NCI-H345 treated with DMSO at 0.1 percent for 48 hours (cell line): ENCODE measurements around the gene WASF2.
"Not testable (repeated sequence)": the region's sequence is repeated elsewhere in the genome, so short reads cannot be mapped to it uniquely, and the experiment has no call there.

Experiments
- DNase-seq: peaks from one replicate; lab custom pipeline; 2025; ENCODE audit not compliant: unreplicated experiment; lab: John Stamatoyannopoulos, UW

WASF2 gene

GRCh38 chr1:27400082-27400962 lies 89.6 kb downstream of the WASF2 start:
- DNase-seq = no peak

GRCh38 chr1:27399251-27400025 lies 90.5 kb downstream of the WASF2 start:
- no peak for DNase-seq

DNA sequence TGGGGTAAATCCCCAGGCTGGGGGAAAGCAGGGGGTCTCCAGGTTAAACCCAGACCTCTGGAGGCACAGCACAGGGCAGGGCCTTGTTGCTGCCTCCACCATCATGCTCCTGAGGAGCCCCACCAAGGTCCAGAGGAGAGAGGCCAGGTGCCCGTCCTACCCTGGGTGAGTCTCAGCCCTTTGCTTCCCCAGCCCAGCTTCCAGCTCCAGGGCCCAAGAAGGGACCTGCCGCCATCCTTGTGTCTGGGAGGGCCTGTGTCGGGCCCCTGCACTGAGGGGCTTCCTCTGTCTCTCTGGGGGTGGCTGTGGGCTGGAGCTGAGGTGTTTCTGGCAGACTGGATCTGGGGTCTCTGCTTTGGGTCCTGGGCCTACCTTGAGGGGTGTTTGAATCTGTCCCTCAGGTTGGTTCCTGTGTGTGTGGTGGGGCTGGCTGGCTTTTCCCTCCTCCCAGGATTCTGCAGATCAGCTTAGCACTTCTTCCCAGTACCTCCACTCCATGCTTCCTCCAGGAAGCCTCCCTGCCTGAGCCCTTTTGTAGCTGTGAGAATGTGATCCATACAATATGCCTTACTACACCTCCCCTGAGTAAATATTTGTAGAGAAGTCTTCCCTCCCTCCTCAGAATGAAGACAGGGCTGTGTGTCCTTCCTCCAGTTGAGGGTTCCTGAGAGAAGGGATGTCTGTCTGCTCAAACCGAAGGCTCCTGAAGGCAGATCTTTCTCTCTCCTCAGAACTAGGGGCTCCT lies 91.4 kb downstream of the WASF2 start:
- DNase-seq = no peak

GRCh38 chr1:27397749-27398148 lies 92.2 kb downstream of the WASF2 start:
- no peak for DNase-seq

DNA sequence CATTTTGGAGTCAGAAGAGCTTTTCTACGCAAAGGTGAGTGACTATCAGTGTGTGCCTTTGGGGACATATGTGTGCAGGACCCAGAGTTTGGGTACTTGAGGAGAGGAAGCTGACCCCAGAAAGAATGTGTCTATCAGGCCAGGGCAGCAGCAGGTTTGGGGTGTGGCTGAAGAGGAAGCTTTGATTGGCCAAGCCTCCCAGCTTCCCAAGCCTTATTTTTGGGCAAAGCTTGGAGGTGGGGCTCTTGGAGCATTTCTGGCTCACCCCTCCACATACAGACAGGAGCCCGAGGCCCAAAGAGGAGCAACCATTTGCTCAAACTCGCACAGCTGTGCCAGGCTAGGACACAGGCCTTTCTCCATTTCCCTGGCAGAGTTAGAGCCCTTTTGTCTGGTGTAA lies 92.9 kb downstream of the WASF2 start:
- no peak for DNase-seq

DNA sequence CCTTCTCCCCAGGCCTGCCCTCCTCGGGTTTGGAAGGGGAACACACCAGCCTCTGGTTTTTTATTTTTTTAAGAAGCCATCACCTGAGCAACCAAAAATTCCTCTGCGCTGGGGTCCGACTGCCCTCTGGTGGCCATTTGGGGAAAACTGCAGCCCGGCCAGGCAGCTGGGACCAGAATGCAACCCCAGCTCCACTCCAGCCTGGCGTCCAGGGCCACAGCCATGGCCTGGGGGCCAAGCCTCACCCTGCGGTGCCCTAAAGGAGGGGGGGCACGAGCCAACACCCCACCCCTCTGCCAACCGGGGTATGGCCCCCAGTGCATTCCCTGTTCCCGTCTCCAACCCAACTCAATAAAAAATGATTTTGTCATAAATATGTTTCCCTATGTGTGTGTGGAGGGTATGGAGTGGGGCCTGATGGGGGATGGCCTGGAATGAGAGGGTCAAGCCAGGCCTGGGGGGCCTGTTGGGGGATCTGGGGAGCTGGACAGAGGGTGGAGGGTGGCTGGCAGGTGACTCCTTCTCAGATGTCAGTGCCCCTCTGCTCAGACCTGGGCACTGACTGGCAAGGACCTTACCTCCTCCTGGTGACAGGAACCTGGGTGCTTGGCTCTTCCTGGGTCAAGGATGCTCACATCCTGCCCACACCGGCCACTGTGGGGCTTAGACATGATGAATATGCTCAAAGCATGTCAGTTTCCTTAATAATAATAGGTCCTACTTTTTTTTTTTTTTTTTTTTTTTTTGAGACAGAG lies 94.3 kb downstream of the WASF2 start:
- DNase-seq = peak; percentile 33

DNA sequence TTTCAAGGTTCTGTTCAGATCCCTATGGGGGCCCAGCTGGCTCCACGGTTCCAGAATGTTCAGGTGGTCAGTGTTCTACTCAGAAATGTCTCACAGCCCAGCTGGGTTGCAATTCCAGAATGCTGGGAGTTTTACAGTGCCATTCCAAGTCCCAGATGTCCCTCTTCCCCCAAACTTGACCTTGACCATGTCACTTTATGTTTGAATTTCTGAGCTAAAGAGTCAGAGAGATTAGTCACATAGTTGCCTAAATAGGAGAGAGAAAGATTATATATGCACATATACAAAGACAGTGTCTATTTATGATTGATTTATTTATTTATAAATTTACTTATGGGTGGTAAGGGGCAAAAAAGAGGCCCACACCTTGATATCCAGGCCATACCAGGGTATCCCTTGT lies 95.0 kb downstream of the WASF2 start:
- DNase-seq = no peak

DNA sequence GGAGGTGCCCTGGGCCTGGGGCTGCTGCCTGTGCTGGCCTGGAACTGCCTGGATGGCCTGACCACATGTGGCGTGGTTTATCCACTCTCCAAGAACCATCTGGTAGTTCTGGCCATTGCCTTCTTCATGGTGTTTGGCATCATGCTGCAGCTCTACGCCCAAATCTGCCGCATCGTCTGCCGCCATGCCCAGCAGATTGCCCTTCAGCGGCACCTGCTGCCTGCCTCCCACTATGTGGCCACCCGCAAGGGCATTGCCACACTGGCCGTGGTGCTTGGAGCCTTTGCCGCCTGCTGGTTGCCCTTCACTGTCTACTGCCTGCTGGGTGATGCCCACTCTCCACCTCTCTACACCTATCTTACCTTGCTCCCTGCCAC lies 95.7 kb downstream of the WASF2 start:
- no peak for DNase-seq

GRCh38 chr1:27393641-27394281 lies 96.2 kb downstream of the WASF2 start:
- DNase-seq = no peak

- no peak for DNase-seq
Observed at GRCh38 chr1:27392778-27393635, 97.0 kb downstream of the WASF2 start.

GRCh38 chr1:27392096-27392777 lies 97.7 kb downstream of the WASF2 start, which contains the start of gene GPR3:
GPR3 (plus strand) TSS chr1:27392622; CDS start chr1:27393799, 1,177 bp downstream.
- peak; percentile 91 for DNase-seq

DNA sequence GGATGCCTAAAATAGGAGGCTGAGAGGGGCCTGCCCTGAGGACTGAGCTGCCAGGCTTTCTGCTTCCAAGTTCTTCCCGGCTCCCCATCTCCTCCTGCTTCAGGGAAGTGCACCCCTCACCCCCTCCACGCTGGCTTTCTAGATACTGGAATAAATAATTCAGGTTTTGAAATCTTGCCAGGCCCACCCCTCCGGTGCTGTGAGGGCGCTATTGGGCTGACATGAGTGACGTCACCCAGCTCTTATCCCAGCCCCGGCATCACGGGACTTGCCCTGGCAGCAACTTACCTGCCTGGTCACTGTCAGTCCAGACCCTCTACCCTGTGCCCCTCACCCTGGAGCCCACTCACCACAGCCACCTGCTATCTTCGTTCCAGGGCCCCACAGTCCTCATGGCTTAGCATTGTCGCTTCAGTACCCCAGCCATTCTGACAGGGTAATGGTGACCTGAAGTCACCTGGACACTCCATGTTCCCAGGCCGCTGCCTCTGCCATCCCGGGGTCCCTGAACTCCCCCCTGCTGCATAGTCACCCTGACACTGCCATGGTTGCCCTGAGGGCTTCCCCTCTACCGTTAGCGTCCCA lies 98.4 kb downstream of the WASF2 start:
- peak; percentile 6 for DNase-seq

DNA sequence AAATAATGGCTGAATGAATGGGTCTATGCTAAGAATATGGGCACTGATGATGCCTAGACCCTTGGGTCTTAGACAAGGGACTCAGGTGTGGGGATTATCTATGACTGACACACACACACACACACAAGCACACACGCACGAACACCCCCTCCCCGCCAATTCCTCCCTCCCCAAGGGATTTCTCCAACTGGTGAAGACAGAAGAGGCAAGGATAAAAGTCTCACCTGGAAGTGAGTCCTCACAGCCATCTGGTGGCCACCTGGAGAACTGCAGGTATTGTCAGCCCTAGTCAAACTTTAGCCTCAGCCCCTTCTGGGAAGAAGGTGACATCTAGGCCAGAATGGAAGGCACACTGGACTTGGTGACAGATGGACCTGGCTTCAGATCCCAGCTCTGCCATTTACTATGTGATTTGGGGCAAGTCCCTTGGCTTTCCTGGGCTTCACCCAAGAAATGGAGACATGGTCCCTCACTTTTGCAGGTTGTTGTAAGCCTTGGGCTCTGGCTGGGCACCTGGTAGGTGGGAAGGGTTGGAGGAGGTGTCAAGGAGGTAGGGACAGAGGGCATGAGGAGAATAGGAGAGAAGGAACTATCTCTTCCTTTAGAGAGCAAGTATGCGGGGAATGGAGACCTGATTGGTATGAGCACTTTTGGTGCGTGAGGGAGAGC lies 101.5 kb downstream of the WASF2 start:
- DNase-seq = peak; percentile 75

DNA sequence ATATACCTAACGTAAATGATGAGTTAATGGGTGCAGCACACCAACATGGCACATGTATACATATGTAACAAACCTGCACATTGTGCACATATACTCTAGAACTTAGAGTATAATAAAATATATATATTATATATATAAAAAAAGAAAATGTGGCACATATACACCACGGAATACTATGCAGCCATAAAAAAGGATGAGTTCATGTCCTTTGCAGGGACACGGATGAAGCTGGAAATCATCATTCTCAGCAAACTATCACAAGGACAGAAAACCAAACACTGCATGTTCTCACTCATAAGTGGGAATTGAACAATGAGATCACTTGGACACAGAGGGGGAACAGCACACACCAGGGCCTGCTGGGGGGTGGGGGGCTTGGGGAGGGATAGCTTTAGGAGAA lies 105.2 kb downstream of the WASF2 start:
- DNase-seq = not testable (repeated sequence)

DNA sequence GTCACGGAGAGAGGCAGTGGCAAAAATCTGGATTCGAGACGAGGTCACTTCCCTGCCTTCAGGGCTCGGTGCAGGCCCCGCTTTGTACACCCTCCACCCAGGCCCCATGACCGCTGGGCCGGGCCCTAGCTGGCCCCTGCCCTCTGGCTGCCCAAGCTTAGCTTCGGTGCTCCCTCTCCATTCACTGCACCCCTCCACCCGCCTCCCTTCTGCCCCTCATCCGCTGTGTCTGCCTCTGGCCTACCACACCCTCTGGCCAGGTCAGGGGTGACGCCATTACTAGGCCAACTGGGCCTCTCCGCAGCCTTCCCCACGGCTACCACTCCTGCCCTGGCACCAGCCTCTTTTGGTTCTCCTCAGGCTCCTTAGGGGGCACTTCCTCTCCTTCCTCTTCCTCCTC lies 106.3 kb downstream of the WASF2 start:
- no peak for DNase-seq

DNA sequence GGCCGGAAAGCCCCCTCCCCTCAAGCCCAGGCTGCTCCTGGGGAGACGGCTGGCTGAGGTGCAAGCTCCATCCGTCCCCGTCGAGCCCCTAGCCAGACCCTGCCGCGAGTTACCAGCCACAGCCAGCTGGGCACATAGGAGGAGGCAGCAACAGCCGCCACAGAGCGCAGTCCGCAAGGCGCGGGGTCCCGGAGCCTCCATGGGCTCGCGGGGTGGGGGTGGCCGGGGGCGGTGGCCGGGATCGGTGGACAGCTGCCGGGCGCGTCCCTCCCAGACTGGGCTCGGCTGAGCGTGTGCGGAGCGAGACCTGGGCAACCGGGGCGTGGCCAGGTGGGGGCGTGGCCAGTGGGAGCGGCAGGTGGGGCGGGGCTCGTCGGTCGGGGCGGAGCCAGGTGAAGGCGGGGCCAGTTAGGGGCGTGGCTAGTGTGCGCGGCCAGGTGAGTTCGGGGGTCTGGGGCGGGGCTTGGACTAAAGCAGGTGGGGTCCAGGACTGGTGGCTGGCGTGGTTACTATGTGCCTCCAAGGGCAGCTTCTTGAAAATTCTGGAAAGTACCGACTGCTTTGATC lies 106.8 kb downstream of the WASF2 start, which contains the start of gene CD164L2:
TSS of gene CD164L2 (minus strand) at position 295 of the 567 bp plus-strand sequence. CDS start at position 201, 94 bp downstream.
- peak; percentile 11 for DNase-seq
